Activated CD4-positive, alpha-beta T cell treated with anti-CD3 and anti-CD28 coated beads for 36 hours (primary cell): Measurements from ENCODE around the gene DOCK9. TPM values are rescaled to one million over a fixed set of nuclear protein-coding genes. Genes with fewer than 3 reads are reported as not detected.

Experiments used
- ATAC-seq: fragments of 200-7000 bp; cut with Tn5 transposase; one replicate; pipeline ENCODE4 v1.10.0; 2021; ENCODE audit warnings: mild to moderate bottlenecking, moderate library complexity
- CTCF ChIA-PET: fragments of 350-600 bp; sonication (Branson Sonifier 250); formaldehyde crosslinking; loops from one replicate; lab custom pipeline; 2021; ENCODE audit warnings: antibody characterized with exemption; lab: Charles Lee
- POLR2A ChIA-PET: fragments of 350-600 bp; sonication (Branson Sonifier 250); formaldehyde crosslinking; loops from one replicate; lab custom pipeline; 2021; ENCODE audit warnings: antibody characterized with exemption, inconsistent platforms; lab: Charles Lee
- DNase-seq: peaks from one replicate; pipeline ENCODE4 v3.0.0-alpha.2; 2020
- H3K27ac Mint-ChIP-seq: one replicate; pipeline ENCODE4 v1.8.0; 2021; ENCODE audit warnings: mixed read lengths
- H3K27me3 Mint-ChIP-seq: one replicate; pipeline ENCODE4 v1.8.0; 2021; ENCODE audit warnings: mixed read lengths
- H3K36me3 Mint-ChIP-seq: one replicate; pipeline ENCODE4 v1.8.0; 2021; ENCODE audit warnings: low read depth, mixed read lengths
- H3K4me1 Mint-ChIP-seq: one replicate; pipeline ENCODE4 v1.8.0; 2021; ENCODE audit warnings: mixed read lengths
- H3K4me3 Mint-ChIP-seq: one replicate; pipeline ENCODE4 v1.8.0; 2021; ENCODE audit warnings: mild to moderate bottlenecking, moderate library complexity, mixed read lengths
- H3K9me3 Mint-ChIP-seq: one replicate; pipeline ENCODE4 v1.8.0; 2021; ENCODE audit warnings: low read depth, mixed read lengths
- intact Hi-C, 2 experiments: fragments of 100-400 bp; cut with DNase I in 1 of 2; cut with micrococcal nuclease in 1 of 2; formaldehyde crosslinking; loops; one replicate each; pipeline versions ENCODE4 v1.14.2 to v1.15.1; 2022 to 2024; cut with DNase I, micrococcal nuclease
- total RNA-seq, 2 experiments: library from RNA; stranded (reverse); gene quantifications; one replicate each; pipeline ENCODE4 v1.2.3, GENCODE V29; 2021

DOCK9 gene
- total RNA-seq, 2 experiments from 2014 or later, result 36.0 to 42.6 TPM

DNA sequence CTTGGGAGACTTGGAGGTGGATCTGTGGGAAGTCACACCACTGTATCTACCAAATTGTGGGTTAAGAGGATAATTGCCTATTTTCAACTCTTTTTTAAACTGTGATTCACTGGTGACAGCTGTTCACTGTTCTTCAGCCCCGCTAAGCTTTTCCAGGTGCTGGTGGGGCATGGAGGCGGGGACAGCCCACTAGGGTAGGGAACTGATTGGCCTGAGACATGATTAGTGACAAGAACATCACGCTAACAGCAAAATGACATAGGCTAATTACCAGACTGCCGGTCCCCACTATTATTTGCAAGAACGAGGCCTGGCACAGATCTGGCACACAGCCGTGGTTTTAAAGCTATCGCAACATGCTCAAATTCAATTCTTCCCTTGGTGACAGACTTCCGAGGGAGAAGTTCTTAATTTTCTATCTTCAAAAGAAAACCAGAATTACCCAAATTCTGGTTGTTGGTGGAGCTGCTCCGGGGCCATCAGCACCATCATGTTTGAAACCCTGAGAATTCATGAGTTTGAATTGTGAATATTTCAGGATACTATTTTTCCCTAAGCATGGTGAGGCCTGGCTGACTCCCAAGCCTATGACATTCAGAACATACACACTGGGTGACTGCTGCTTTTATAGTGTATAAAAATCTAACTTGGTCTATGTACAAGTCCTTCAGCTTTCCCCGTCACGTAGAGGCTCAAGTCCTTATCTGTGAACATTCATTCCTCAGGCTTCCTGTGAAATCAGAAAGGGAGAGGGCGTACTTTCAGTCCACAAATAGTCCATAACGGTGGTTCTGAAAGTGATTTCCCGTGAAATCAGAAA, 17.9 kb downstream of the DOCK9 start:
- ChIA-PET POLR2A (no interaction called here), CTCF (interaction anchor here (0.5 to 1.4 kb wide), 3 partner anchors 10 to 421 kb away, joined by 3 to 4 read pairs (median 3); no protein-coding TSS in a partner anchor)
- H3K27ac Mint-ChIP-seq, result no peak overlapping the region
- H3K36me3 Mint-ChIP-seq, result peaks cover 2% of the 10 kb centered on the region
- H3K9me3 Mint-ChIP-seq, result no peaks in the 10 kb centered on the region
- H3K27me3 Mint-ChIP-seq, result no peaks in the 10 kb centered on the region
- peaks cover 18% of the 10 kb centered on the region for H3K4me1 Mint-ChIP-seq
- intact Hi-C loops, result no loop called here
- ATAC-seq (no peak), DNase-seq (no peak)
- no peak overlapping the region for H3K4me3 Mint-ChIP-seq

DNA sequence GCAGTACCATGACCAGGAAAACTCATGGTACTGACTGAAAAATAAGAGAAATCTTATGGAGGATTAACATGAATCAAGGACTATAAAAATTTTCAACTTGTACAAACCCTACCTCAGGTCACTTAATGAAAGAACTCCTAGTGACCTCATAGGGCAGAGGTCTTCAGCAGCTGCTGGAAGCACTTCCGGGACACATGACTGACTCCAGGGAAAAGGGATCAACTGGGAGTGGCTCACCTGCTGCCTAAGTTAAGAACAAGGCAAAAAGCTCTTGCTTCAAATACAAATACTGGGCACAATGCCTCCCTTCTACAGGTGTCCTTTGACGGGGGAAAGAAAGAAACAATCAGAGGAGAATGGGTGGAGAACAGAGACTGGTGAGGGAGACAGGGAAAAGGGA, 18.6 kb downstream of the DOCK9 start:
- H3K4me3 Mint-ChIP-seq, result no peak overlapping the region
- no peaks in the 10 kb centered on the region for H3K27me3 Mint-ChIP-seq
- H3K4me1 Mint-ChIP-seq, result peaks cover 18% of the 10 kb centered on the region
- H3K27ac Mint-ChIP-seq, result peak overlapping the region; percentile 17
- POLR2A ChIA-PET, result no interaction called here
- H3K9me3 Mint-ChIP-seq, result no peaks in the 10 kb centered on the region
- H3K36me3 Mint-ChIP-seq, result peaks cover 5% of the 10 kb centered on the region
- DNase-seq (no peak), ATAC-seq (no peak)
- CTCF ChIA-PET, result no interaction called here
- intact Hi-C loops, result no loop called here

GRCh38 chr13:98958443-98958794, 19.4 kb downstream of the DOCK9 start:
- ChIA-PET POLR2A (no interaction called here), CTCF (no interaction called here)
- Mint-ChIP-seq H3K4me3 (no peak overlapping the region), H3K27me3 (no peaks in the 10 kb centered on the region), H3K9me3 (no peaks in the 10 kb centered on the region), H3K36me3 (peaks cover 5% of the 10 kb centered on the region), H3K4me1 (peaks cover 19% of the 10 kb centered on the region), H3K27ac (no peak overlapping the region)
- DNase-seq (no peak), ATAC-seq (no peak)
- intact Hi-C loops, result no loop called here

DNA sequence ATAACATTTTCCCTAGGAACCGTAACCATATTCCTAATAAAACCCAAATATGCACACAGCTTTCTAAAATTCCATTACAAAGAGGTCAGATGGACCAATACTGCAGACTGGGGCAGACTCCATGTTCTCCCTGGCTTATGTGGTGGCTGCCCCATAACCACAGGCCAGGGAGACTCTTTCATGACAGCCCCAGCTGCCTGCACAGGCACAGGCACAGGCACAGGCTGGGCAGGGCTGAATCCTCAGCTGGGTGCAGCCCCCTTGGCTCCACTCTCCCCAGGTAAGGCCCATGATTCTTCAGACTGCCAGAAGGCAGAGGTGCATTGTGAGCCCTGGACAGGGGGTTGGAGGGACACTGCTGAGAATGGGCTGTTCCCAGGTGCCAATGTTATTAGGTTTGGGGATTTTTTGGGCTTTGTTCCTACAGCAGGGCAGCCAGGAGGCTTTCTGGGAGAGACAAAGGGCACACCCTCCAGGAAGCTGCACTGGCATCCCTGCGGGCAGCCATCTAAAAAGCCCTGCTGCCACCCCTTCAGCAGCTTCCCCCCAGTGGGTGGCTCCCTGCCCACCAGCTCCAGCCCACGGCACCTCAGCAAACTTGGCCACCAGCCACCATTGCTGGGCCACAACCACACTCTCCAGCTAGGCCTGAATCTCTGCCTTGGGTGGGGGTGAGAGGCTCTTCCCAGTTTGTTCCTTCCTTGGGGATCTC, 20.0 kb downstream of the DOCK9 start:
- Mint-ChIP-seq H3K36me3 (peaks cover 5% of the 10 kb centered on the region), H3K9me3 (no peaks in the 10 kb centered on the region), H3K27me3 (no peaks in the 10 kb centered on the region), H3K4me3 (no peak overlapping the region), H3K4me1 (peaks cover 19% of the 10 kb centered on the region), H3K27ac (no peak overlapping the region)
- DNase-seq, result no peak
- POLR2A ChIA-PET, result no interaction called here
- no peak for ATAC-seq
- intact Hi-C loops, result no loop called here
- CTCF ChIA-PET, result interaction anchor here (0.5 kb wide), 1 partner anchor 160 kb away, joined by 3 read pairs; no protein-coding TSS in a partner anchor

- Mint-ChIP-seq H3K4me1 (peaks cover 9% of the 10 kb centered on the region), H3K4me3 (no peak overlapping the region), H3K27me3 (no peaks in the 10 kb centered on the region), H3K36me3 (peaks cover 6% of the 10 kb centered on the region), H3K9me3 (no peaks in the 10 kb centered on the region), H3K27ac (no peak overlapping the region)
- intact Hi-C loops, result no loop called here
- CTCF ChIA-PET, result interaction anchor here (0.8 kb wide), 1 partner anchor 27 kb away, joined by 5 read pairs; no protein-coding TSS in a partner anchor
- POLR2A ChIA-PET, result no interaction called here
- no peak for ATAC-seq
- DNase-seq, result no peak
Observed at GRCh38 chr13:98955336-98955735, 22.5 kb downstream of the DOCK9 start.

- no peak for ATAC-seq
- H3K27me3 Mint-ChIP-seq, result no peaks in the 10 kb centered on the region
- ChIA-PET POLR2A (no interaction called here), CTCF (no interaction called here)
- peaks cover 6% of the 10 kb centered on the region for H3K36me3 Mint-ChIP-seq
- H3K27ac Mint-ChIP-seq, result no peak overlapping the region
- peaks cover 6% of the 10 kb centered on the region for H3K4me1 Mint-ChIP-seq
- no peak overlapping the region for H3K4me3 Mint-ChIP-seq
- no peaks in the 10 kb centered on the region for H3K9me3 Mint-ChIP-seq
- DNase-seq, result no peak
- intact Hi-C loops, result no loop called here
Observed at GRCh38 chr13:98954313-98954712, 23.6 kb downstream of the DOCK9 start.

GRCh38 chr13:98951266-98951665, 26.6 kb downstream of the DOCK9 start:
- DNase-seq, result no peak
- Mint-ChIP-seq H3K27ac (no peak overlapping the region), H3K9me3 (no peaks in the 10 kb centered on the region), H3K4me3 (no peak overlapping the region), H3K36me3 (peaks cover 6% of the 10 kb centered on the region), H3K4me1 (peaks cover 15% of the 10 kb centered on the region), H3K27me3 (no peaks in the 10 kb centered on the region)
- ChIA-PET POLR2A (no interaction called here), CTCF (no interaction called here)
- no peak for ATAC-seq
- intact Hi-C loops, result no loop called here

DNA sequence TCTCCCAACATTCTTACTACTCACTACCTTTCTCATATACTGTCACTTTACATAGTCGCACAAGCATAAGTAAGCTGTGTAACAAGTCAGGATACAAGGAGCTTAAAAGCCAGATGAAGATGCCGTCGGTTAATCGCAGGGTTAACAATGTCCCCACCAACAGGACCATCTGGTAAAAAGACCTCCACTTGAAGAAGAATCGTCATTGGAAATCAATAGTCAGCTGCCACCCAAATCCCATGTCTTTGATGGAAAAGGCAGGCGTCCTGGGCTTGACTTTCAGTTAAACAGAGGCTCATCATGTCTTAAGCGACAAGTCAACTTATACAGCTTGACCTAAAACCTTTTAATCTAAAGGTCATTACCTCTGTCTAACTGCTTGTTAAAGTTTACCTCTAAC, 27.2 kb downstream of the DOCK9 start:
- Mint-ChIP-seq H3K36me3 (peaks cover 6% of the 10 kb centered on the region), H3K27ac (no peak overlapping the region), H3K4me3 (no peak overlapping the region), H3K27me3 (no peaks in the 10 kb centered on the region), H3K4me1 (peaks cover 15% of the 10 kb centered on the region), H3K9me3 (no peaks in the 10 kb centered on the region)
- DNase-seq (no peak), ATAC-seq (no peak)
- ChIA-PET POLR2A (no interaction called here), CTCF (interaction anchor here (1.3 kb wide), 1 partner anchor 10 kb away, joined by 3 read pairs; no protein-coding TSS in a partner anchor)
- intact Hi-C loops, result no loop called here

- Mint-ChIP-seq H3K4me1 (peaks cover 14% of the 10 kb centered on the region), H3K27me3 (no peaks in the 10 kb centered on the region), H3K4me3 (no peak overlapping the region), H3K36me3 (peaks cover 8% of the 10 kb centered on the region), H3K27ac (no peak overlapping the region), H3K9me3 (no peaks in the 10 kb centered on the region)
- DNase-seq, result no peak
- ATAC-seq, result no peak
- POLR2A ChIA-PET, result no interaction called here
- intact Hi-C loops, result no loop called here
- CTCF ChIA-PET, result no interaction called here
Observed at GRCh38 chr13:98947925-98948324, 29.9 kb downstream of the DOCK9 start.

DNA sequence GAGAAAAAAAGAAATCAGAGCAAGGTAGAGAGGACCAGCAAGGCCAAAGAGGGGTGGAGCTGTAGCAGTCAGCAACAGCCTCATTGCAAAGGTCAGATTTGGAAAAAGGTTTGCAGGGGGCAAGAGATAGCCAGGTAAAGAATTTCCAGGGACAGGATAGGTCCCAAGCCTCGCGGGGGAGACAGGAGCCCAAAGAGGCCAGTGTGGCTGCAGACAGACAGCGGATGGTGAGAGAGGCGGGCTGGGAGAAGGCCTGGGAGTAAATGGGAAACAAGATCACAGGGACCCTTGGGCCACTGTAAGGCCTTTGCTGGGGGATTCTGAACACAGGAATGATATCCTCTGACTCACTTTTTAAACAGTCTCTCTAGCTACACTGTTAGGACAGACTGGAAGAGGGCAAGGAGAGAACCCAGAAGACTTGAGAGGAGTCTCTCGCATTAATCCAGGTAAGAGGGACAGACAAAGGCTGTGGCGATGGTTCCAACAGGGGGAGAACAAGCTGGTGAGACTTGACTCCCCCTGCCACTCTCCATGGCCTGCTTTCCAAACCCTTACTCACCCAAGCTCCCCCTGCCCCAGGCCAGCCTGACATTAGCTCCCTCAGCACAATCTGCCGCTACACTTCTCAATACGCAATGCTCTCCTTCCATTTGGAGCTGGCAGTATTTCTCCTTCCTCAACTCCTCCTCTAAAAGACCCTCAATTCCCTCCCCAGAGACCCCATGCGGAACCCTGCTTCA, 31.8 kb downstream of the DOCK9 start:
- intact Hi-C loops, result no loop called here
- CTCF ChIA-PET, result interaction anchor here (0.6 to 1.2 kb wide), 3 partner anchors 83 to 100 kb away, joined by 3 to 4 read pairs (median 3); no protein-coding TSS in a partner anchor

DNA sequence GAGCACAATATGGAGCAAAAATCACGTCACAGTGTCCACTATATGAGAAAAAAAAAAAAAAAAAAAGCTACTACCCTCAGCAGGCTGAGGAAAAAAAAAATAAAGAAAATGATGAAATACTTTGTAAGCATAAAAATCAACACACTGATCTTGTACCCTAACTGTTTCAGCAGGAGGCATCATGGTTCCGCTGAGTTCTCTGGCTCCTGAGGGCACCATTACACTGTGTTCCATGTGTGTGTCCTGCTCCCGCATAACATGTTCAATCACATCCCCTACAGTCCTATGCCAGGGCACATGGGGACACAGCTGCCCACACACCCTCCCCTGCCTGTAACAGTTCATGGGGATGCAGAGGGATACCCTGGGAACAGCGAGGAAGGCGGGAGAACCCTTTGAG, 33.5 kb downstream of the DOCK9 start:
- intact Hi-C loops, result no loop called here
- H3K27ac Mint-ChIP-seq, result no peak overlapping the region
- peaks cover 5% of the 10 kb centered on the region for H3K36me3 Mint-ChIP-seq
- no peaks in the 10 kb centered on the region for H3K27me3 Mint-ChIP-seq
- no peaks in the 10 kb centered on the region for H3K9me3 Mint-ChIP-seq
- peaks cover 17% of the 10 kb centered on the region for H3K4me1 Mint-ChIP-seq
- ChIA-PET CTCF (no interaction called here), POLR2A (no interaction called here)
- ATAC-seq (no peak), DNase-seq (no peak)
- no peak overlapping the region for H3K4me3 Mint-ChIP-seq

More for the DNA sequence above, 31.8 kb downstream of the DOCK9 start:
- H3K27ac Mint-ChIP-seq, result no peak overlapping the region
- POLR2A ChIA-PET, result no interaction called here
- no peak overlapping the region for H3K4me3 Mint-ChIP-seq
- no peaks in the 10 kb centered on the region for H3K9me3 Mint-ChIP-seq
- H3K36me3 Mint-ChIP-seq, result peaks cover 5% of the 10 kb centered on the region
- peaks cover 14% of the 10 kb centered on the region for H3K4me1 Mint-ChIP-seq
- DNase-seq (no peak), ATAC-seq (no peak)
- no peaks in the 10 kb centered on the region for H3K27me3 Mint-ChIP-seq
